Mucosa of descending colon (tissue), 3 donors: Measurements from ENCODE around the gene SCYL3. TPM values are rescaled to one million over a fixed set of nuclear protein-coding genes. Genes with fewer than 3 reads are reported as not detected.

Experiments
- ATAC-seq: fragments of 200-7000 bp; cut with Tn5 transposase; one replicate; pipeline ENCODE4 v1.9.1; 2020; ENCODE audit warnings: mild to moderate bottlenecking, moderate library complexity
- DNase-seq, 3 donors: peaks; one replicate each; pipeline ENCODE4 v3.0.0-alpha.2; 2020
- H3K36me3 ChIP-seq: fragments of 200-600 bp; one replicate; pipeline ENCODE4 v1.8.0; 2021; ENCODE audit warnings: low read depth, mild to moderate bottlenecking
- H3K4me1 ChIP-seq: fragments of 200-600 bp; one replicate; pipeline ENCODE4 v1.8.0; 2021; ENCODE audit warnings: low read depth, mild to moderate bottlenecking
- H3K4me3 ChIP-seq: fragments of 200-600 bp; one replicate; pipeline ENCODE4 v1.8.0; 2021; ENCODE audit warnings: mild to moderate bottlenecking
- H3K9me3 ChIP-seq: fragments of 200-600 bp; one replicate; pipeline ENCODE4 v1.8.0; 2021; ENCODE audit warnings: mild to moderate bottlenecking
- CTCF ChIP-seq: fragments of 200-600 bp; IDR thresholded peaks from one replicate; pipeline ENCODE4 v1.8.0; 2022; ENCODE audit warnings: antibody characterized with exemption, mild to moderate bottlenecking
- intact Hi-C, 2 donors: fragments of 100-400 bp; cut with DNase I in 1 of 2; cut with micrococcal nuclease in 1 of 2; formaldehyde crosslinking; loops; one replicate each; pipeline versions ENCODE4 v1.11.0 to v1.11.1; 2022; cut with DNase I, micrococcal nuclease
- total RNA-seq, 3 donors: library from RNA; stranded (reverse); fragmentation: NEBNext Ultra II Directional in 2 of 3; extraction: Animal tissue kit (Norgen Biotek cat#: 25700) in 2 of 3; gene quantifications; one replicate each; pipeline versions ENCODE4 v1.2.1 to v1.2.4, GENCODE V29; 2021 to 2023
- donor health status: DM: no; HTN: no; CAD: no; lungs with moderate emphysema.
- donor health status: DM: no; HTN: no; CAD: no.
- donor health status: DM: no; HTN: yes; CAD: no.

Gene SCYL3
- total RNA-seq, 3 donors from 2014 or later, result 13.4 to 20.4 (median 14.9) TPM

GRCh38 chr1:169929210-169929526, 35.5 kb upstream of the SCYL3 start:
- TF ChIP-seq CTCF, result no peak
- intact Hi-C loops, result no loop called here
- ATAC-seq, result no peak

GRCh38 chr1:169928438-169929209, 34.9 kb upstream of the SCYL3 start:
- ATAC-seq (peak; percentile 71), DNase-seq (no peak)
- no peaks in the 10 kb centered on the region for H3K9me3 ChIP-seq
- intact Hi-C loops, result no loop called here
- TF ChIP-seq CTCF, result no peak
- no peak overlapping the region for H3K4me3 ChIP-seq
- no peaks in the 10 kb centered on the region for H3K36me3 ChIP-seq
- peaks cover 4% of the 10 kb centered on the region for H3K4me1 ChIP-seq

More at GRCh38 chr1:169929210-169929526, 35.5 kb upstream of the SCYL3 start:
- H3K4me3 ChIP-seq, result no peak overlapping the region
- peaks cover 4% of the 10 kb centered on the region for H3K4me1 ChIP-seq
- no peak for DNase-seq
- H3K9me3 ChIP-seq, result no peaks in the 10 kb centered on the region
- H3K36me3 ChIP-seq, result no peaks in the 10 kb centered on the region

DNA sequence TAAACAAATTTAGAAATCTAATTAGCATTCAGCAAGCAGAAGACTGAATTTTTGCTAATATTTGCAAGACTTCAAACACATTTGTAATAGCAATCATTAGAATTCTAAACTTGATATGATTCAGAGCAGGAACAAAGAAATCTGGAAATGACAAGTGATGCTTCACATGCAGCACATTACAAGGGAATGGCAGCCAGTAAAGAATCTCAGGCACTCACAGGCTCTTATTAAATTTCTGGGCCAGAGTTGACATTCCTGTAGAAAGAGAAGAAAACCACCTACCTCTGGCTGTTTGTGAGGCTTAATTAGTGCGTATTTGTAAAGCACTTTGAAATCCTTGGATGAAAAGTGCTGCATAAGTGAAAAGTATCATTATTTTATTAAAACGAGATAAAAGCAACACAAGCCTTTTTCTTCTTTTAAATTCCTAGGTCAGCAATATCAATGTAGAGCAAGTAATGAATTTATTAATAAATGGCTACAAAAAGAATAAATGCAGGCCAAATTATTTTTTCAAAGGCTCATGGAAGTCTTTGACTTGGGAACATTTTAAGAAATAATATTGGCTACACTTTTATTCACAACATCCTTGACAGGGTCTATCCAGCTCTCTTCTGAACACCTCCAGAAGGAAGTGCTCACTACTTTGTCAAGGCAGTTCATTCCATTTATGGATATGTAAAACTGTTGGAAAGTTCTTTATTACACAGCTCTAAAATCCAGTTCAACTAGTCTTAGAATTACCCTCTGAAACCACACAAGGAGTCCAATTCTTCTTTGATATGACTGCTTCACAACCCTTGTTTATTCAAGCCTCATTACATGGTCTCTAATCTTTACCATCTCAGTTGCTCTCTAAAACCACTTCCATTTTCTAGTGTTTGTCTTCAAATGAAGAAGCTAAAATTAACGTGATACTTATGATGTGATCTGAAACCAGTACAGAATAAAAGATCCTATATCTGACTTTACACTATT, 32.1 kb upstream of the SCYL3 start:
- ATAC-seq (peak; percentile 90), DNase-seq (no peak)
- TF ChIP-seq CTCF, result no peak
- H3K4me1 ChIP-seq, result peaks cover 4% of the 10 kb centered on the region
- intact Hi-C loops, result no loop called here
- no peak overlapping the region for H3K4me3 ChIP-seq
- H3K36me3 ChIP-seq, result no peaks in the 10 kb centered on the region
- H3K9me3 ChIP-seq, result no peaks in the 10 kb centered on the region

- no peak for ATAC-seq
- H3K4me3 ChIP-seq, result no peak overlapping the region
- H3K36me3 ChIP-seq, result no peaks in the 10 kb centered on the region
- intact Hi-C loops, result no loop called here
- H3K4me1 ChIP-seq, result peaks cover 4% of the 10 kb centered on the region
- no peaks in the 10 kb centered on the region for H3K9me3 ChIP-seq
- no peak for TF ChIP-seq CTCF
- no peak for DNase-seq
Observed at GRCh38 chr1:169924829-169925228, 31.1 kb upstream of the SCYL3 start.

- no peaks in the 10 kb centered on the region for H3K9me3 ChIP-seq
- ATAC-seq (no peak), DNase-seq (no peak)
- no peak overlapping the region for H3K4me3 ChIP-seq
- intact Hi-C loops, result no loop called here
- no peak for TF ChIP-seq CTCF
- no peaks in the 10 kb centered on the region for H3K36me3 ChIP-seq
- H3K4me1 ChIP-seq, result peaks cover 4% of the 10 kb centered on the region
Observed at GRCh38 chr1:169924063-169924462, 30.4 kb upstream of the SCYL3 start.
